Stimulated activated CD4-positive, alpha-beta T cell treated with anti-CD3 and anti-CD28 coated beads, TNF-alpha, amount 100 ng/mL, for 4 hours (primary cell): ENCODE data around the gene GTF2IRD1.
"Not testable (repeated sequence)": the region's sequence is repeated elsewhere in the genome, so short reads cannot be mapped to it uniquely, and the experiment has no call there.

Experiments
- DNase-seq, 3 experiments: peaks; one replicate each; pipeline ENCODE4 v3.0.0-alpha.2; 2020; ENCODE audit warnings: low read depth in 3 of 3

GTF2IRD1 gene

DNA sequence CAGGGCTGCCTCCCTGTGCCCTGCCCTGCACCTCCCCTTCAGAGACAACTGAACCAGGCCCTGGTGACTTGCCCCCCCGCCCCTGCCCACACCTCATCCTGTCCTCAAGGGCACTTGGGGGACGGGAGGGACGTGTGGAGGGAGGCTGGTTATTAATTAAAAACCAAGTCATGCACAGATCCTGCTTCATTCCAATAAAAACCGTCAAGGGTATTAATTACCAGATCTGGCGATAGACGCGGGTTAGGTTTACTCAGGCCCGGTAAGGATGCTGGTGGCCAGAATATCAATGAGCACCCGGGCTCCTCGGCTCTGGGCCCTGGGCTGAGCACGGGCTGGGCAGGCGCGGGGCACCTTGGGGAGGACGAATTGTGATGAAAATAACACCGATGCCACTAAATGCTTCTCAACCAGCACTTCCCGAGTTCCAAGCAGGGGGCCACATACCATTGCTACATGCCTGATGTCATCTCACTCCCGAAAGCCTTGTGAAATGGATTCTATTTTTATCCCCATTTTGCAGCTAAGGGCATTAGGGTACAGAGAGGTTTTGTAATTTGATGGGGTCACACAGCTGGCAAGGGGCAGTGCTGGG lies 24.5 kb upstream of the GTF2IRD1 start:
- no peak for DNase-seq

DNA sequence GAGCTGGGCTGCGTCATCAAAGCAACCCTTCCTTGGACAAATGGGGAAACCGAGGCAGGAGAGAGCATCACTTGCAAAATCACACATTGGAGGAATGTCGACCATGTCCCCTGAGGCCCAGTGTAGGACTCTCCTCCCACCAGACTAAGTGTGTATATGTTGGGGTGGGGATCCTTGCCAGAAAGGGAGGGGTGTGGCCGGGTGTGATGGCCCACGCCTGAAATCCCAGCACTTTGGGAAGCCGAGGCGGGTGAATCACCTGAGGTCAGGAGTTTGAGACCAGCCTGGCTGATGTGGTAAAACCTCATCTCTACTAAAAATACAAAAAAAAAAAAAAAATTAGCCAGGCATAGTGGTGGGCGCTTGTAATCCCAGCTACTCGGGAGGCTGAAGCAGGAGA lies 23.3 kb upstream of the GTF2IRD1 start:
- not testable (repeated sequence) for DNase-seq

DNA sequence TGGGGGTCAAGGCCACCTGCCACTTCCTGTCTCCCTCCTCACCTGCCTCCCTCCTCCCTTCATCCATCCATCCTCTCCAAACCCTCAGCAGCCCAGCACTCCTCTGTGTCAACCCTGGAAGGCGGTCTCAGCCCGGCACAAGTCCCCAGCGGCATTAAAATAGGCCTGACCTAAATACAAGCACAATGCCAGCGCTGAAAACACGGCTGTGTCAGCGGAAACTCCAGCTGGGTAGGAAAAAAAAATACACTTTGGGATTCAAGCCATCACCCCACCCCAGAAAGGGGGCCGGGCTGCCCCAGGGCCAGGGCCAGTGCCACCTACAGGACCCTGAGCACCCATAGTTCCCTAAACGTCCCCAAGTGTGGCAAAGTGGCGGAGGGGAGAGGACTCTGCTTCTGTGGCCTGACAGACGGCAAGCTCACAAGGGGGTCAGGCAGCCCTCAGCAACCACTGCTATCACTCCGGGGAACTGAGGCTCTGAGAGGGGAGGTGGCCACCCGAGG lies 22.7 kb upstream of the GTF2IRD1 start:
- no peak for DNase-seq

DNA sequence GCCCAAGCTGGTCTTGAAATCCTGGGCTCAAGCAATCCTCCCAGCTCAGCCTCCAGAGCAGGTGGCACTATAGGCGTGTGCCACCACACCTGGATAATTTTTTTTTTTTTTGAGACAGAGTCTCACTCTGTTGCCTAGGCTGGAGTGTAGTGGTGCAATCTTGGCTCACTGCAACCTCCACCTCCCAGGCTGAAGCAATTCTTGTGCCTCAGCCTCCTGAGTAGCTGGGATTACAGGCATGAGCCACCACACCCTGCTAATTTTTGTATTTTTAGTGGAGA lies 16.5 kb upstream of the GTF2IRD1 start:
- DNase-seq = not testable (repeated sequence)

DNA sequence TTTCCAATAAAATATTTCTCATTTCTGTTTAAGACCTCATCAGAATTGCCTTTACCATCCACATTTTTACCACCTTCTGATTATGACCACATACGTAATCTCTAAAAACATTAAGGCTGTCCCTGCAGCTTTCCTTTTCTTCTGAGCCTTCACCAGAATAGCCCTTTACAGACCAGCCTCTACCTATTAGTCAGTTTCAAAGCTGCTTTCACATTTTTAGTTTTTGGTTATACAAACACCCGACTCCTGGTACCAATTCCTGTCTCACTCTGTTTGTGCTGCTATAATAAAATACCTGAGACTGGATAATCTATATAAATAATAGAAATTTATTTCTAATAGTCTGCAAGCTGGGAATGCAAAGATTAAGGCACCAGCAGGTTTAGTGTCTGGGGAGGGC lies 15.4 kb upstream of the GTF2IRD1 start:
- DNase-seq = no peak

DNA sequence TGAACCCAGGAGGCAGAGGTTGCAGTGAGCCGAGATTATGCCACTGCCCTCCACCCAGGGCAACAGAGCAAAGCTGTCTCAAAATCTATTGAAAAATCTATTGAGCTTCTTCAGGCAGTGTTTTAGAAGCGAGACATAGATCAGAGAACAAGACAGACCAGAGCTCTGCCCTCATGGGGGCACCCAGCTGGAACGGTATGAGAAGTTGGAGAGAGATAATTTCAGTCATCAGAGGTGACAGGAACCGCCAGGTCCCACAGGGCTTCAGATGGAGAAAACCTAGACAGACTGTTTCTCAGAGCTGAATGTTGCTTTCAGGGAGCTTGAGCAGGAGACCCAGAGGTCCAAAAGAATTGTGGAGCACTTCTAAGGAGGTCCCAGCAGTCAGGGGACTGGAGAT lies 14.2 kb upstream of the GTF2IRD1 start:
- no peak for DNase-seq

DNA sequence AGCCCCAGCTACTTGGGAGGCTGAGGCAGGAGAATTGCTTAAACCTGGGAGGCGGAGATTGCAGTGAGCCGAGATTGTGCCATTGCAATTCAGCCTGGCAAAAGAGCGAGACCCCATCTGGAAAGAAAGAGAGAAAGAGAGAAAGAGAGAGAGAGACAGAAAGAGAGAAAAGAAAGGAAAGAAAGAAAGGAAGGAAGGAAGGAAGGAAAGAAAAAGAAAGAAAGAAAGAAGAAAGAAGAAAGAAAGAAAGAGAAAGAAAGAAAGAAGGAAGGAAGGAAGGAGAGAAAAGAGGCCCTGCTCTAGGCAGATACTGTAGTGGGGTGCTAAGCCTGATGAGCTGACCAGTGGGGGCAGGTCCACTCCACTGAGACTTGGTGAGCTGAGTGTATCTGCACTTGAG lies 13.6 kb upstream of the GTF2IRD1 start:
- not testable (repeated sequence) for DNase-seq

DNA sequence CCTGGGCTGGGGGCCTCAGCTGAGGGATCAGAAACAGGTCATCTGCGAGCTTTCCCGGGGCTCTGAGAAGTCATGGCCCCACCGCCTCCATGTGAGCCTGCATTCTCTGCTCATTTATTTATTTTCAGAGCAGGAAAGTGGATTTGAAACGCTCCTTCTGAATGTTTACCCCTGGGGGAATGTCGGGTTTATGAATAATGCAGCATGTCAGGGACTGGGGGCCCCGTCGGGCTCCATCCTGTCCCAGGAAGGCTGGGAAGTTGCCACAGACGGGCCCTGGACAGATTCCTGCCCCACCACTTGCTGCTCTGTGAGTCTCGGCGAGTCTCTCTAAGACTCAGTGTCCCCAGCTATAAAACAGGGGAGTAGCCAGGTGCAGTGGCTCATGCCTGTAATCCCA lies 11.9 kb upstream of the GTF2IRD1 start:
- DNase-seq = no peak

DNA sequence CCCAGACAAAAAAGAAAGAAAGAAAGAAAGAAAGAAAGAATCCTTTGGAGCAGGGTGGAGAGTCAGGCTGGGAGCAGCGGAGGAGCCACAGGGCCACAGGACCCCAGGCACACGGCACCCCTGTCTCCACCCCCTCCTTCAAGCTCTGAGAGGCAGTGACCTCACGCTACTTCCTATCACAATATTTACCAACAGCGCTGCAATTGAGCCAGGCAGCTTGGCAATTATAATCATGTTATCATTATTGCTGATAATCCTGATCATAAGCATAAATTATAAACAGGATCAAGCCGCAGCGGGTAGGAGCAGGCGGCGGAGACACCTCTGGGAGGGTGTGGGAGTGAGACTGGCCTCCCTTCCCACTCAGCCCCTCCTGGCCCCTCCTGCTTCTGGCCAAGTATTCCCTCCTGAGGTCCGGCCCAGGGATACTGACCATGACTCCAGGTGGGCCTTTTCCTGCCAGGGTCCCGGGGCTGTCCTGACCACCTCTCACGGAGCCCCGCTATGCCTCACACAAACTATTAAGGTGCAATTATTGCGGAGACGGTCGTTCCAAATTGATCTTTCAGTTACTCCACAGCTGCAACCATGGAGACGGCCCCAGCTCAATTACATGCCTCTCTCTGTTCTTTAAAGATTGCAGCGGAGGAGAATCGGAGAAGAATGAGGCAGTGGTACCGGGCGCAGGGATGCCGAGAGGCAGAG lies 10.0 kb upstream of the GTF2IRD1 start:
- DNase-seq = no peak

DNA sequence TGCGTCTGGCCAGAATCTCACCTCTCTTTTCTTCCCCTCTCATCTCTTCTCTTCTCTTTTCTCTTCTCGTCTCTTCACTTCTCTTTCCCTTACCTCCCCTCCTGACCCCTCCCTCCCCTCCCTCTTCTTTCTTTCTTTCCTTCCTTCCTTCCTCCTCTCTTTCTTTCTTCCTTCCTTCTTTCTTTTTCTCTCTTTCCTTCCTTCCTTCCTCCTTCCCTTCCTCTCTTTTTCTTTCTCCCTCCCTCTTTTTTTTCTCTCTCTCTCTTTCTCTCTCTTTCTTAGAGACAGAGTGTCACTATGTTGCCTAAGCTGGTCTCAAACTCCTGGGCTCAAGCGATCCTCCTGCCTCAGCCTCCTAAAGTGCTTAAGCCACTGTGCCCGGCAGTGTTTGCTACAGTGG lies 4.6 kb upstream of the GTF2IRD1 start:
- DNase-seq = no peak

DNA sequence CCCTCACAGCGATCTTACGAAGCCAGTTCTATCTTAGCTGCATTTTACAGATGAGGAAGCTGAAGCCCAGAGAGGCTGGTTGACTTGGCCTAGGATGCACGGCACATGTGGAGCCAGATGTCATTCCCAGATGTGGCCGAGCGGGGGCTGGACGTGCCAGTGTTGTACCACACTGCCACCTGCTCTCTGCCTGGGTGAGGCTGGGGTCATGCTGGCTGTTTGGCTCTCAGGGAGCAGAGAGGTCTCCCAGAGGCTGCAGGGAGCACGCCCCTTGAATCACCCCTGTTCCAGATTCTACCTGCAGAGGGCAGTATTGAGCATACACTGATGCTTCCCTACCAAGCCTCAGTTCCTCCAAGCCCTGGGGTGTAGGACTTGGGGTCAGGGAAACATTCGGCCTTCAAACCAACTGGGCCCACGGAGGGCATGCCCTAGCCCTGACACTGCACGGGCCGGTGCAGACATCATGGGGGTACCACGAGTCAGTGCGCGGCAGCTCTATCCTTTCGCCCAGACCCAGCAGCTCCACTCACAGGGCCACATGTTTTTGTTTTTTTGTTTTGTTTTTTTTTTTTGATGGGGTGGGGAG lies 3.8 kb upstream of the GTF2IRD1 start:
- DNase-seq = peak in 2 of 3 experiments; percentile 47

DNA sequence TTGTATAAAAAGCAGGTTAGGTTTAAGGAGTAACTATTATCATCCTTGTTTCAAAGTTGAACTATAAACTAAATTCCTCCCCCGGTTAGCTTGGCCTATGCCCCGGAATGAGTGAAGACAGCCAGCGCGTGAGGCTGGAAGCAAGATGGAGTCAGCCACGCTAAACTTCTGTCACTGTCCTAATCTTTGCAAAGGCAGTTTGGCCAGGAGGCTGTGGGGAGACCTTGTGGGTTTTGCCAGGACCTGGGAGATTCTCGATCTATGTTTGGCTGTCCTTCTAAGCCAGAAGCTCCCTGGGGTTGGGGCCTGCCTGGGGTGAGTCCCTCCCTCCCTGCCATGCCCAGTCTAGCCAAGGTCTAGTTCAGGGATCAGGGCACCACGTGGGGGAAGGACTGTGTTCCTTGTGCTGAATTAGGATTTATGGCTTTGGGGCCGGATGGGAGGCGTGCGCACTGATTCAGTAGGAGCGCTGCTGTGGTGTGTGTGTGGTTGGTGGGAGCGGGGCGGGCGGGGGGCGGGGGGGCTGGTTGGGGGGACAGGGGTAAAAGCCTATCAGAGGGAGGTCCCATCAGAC lies 871 bp upstream of the GTF2IRD1 start:
- peak in 1 of 3 experiments; percentile 35 for DNase-seq

DNA sequence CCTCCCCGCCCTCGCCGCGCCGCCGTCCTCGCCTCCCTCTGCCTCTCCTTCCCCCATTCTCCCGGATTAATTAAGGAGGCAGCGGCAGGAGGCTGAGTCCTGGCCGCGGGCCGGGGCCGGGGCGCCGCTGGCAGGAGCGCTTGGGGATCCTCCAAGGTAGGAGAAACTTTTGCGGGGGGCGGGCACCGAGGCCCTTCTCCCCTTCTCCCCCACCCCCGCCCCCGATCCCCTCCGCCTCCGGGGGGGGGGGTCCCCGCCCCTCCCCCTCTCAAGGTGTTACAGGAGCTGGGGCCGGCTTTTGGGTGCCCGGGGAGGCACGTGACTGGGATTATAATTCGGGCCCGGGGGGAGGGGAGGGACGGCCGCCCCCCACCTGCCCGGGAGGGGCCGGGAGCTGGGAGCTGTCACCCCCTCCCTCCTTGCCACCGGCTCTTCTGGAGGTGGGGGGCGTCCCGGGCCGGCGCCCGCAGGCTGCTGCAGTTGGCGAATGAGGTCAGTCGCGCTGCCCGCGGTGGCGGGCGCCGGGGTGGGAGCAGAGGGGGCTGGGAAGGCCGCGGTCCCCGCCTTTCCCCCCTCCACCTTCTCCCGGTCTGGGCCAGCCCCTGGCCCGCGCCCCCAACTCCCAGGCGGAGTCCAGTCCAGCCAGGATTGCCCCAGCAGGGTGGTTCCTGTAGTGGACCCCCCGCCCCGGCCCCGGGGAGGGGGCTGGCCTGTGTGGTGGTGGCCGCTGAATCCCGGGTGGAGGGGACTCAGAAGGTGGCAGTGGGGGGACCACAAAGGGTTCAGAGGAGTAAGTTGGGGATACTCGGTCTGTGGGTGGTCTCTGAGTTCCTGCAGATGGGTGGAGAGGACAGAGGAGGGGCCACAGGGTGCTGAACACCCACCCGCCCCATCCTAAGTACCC lies 567 bp downstream of the GTF2IRD1 start:
- no peak for DNase-seq

DNA sequence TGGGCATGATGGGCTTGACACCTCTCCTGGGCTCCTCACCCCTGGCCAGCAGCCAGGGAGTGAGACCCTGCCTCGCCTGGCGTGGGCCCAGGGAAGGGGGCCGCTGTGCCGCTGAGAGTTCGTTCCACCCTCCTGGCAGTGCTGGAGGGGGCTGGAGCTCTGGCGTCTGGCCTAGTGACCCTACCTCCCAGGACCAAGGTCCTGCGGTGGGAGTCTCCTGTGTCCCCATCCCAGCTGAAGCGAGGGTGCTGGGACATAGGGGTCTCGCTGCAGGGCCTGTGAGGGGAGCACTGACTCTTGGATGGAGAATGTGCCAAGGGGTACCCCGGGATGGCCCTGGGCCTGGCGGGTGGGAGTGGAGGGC lies 1.2 kb downstream of the GTF2IRD1 start:
- no peak for DNase-seq

DNA sequence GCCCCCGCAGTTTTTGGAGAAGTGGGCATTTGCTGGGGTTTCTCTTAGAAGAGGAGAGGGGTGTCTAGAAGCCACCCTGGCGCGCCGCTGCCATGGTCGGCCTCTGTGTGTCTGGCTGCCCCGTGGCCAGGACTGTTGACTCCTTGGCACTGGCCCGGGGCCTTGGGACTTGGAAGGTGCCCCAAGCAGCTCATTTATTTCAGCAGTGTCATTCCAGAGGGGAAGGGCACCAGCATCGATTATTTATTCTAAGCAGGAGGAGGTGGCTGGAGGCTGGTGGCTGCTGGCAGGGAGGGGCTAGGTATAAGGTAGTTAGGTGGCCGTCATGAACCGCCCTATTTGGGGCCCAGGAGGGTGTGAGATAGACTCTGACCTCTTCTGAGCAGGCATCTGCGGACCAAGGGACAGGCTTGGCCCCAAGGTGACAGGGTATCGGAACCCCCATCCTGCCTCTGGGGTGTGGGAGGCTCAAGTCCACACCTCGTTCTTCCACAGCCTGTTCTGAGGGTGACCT lies 1.6 kb downstream of the GTF2IRD1 start:
- no peak for DNase-seq

DNA sequence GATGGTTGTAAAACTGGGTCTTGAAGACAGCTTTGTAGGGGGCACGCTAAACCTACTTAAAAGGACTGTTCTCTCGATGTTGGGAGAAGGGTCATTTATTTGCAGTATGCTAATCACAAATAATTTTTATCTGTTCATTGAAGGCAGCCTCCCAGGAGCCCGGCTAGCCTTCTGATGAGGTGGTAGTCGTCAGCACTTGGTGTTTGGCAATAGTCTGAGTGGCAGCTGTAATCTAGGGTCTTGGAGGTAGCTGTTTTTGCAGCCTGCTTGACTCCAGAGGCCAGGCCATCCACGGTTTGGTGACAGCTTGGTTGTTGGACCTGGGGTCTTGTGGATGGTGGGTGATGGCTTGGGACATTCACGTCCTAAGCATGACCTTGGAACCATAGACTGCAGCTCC lies 2.2 kb downstream of the GTF2IRD1 start:
- no peak for DNase-seq

DNA sequence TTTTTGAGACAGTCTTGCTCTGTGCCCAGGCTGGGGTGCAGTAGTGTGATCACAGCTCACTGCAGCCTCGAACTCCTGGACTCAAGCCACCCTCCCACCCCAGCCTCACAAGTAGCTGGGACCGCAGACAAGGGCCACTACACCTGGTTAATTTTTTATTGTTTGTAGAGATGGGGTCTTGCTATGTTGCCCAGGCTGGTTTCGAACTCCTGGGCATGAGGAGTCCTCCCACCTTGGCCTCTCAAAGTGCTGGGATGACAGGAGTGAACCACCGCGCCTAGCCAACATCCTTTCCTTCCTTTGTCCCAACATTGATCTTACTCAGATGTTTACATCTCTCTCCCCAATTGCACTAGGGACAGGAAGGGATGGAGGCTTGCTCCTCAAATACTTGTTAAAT lies 3.3 kb downstream of the GTF2IRD1 start:
- DNase-seq = no peak

DNA sequence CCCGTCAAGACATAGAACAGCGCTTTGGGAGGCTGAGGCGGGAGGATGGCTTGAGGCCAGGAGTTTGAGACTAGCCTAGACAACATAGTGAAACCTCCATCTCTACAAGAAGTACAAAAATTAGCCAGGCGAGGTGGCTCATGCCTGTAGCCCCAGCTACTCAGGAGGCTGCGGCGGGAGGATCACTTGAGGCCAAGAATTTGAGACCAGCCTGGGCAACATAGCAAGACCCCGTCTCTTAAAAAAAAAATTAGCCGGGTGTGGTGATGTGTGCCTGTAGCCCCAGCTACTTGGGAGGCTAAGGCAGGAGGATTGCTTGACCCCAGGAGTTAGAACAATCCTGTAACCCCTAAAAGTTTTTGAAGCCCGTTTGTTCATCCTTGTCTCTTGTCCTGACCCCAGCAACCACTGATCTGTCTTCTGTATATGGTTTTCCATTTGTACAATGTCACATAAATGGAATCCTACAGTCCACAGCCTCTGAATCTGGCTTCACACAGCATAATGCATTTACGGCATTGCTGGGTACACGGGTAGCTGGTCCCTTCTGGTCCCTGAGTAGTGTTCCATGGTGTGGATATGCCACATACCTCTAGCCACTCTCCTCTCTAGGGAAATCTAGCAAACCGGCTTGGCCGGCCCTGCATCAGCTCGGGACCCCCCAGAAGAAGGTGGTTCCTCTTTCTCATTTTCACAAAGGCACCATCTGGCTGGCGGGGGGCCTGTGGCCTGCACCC lies 8.4 kb downstream of the GTF2IRD1 start:
- no peak for DNase-seq

DNA sequence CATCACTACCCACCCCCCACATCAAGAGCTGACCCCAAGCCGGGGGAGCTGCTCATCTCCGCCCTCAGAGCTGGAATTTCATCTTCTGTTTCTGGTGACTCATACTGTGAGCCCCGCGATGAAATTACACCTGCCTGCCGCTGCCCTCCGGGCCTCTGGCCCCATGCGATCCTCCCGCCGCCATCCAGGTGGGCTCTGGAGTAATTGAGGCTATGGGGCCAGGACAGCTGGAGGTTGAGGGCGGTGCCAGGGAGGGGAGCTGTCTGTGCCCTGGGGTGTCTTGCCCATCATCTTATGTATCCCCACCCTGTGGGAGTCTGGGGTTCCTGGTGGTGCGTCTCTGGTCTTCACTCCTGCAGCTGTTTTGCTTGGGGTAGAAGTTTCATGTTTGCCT lies 9.0 kb downstream of the GTF2IRD1 start:
- no peak for DNase-seq

DNA sequence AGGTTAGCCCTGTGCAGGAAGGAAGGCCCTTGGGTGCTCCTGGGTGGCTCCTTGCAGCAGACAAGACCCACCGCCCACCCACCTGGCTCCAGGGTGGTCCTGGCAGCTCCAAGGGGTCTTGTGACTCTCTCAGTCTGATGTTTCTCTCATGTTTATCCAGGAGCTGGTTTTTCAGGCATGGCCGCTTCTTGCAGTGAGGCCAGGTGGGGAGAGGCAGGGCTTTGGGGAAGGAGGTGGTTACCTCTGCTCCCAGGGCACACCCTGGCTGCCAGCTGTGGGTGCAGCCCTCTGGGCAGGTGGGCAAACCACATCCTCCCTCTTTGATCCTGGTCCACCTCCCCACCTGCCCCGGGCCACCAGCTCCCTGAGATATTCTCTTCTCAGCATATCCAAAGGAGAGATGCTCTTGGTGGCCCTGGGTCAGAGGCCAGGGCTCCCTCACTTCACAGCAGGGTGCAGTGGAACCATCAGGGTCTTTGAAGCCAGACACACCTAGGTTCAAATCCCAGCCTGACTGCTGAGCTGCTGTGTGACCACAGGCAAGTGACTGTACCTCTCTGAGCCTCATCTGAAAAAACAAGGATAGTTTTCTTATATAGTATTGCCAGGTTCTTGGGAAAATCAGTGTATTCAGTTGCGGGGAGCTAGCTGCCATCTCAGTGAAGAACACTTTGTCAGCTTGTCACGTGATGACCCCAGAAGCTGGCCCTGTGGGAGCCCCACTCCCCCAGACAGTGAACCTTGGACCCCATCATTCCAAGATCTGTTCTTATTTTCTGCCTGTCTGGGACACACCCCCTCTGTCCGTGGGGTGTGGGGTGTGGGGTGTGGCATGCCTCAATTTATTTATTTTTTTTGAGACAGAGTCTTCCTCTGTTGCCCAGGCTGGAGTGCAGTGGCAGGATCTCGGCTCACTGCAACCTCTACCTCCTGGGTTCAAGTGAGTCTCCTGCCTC lies 11.5 kb downstream of the GTF2IRD1 start:
- DNase-seq = no peak
